Endothelial cell (in vitro differentiated cells): ENCODE data around the gene PPP3CA. TPM values are rescaled to one million over a fixed set of nuclear protein-coding genes. Genes with fewer than 3 reads are reported as not detected.

Source experiments
- DNase-seq: peaks from one replicate; pipeline ENCODE4 v3.0.0; 2021; ENCODE audit warnings: low spot score
- H3K27ac Mint-ChIP-seq: one replicate; pipeline ENCODE4 v1.8.0; 2021; ENCODE audit warnings: mixed read lengths, inconsistent platforms; ENCODE audit not compliant: unreplicated experiment
- H3K27me3 Mint-ChIP-seq: one replicate; pipeline ENCODE4 v1.8.0; 2021; ENCODE audit warnings: mild to moderate bottlenecking, moderate library complexity, mixed read lengths, inconsistent platforms; ENCODE audit not compliant: unreplicated experiment
- H3K36me3 Mint-ChIP-seq: one replicate; pipeline ENCODE4 v1.8.0; 2021; ENCODE audit warnings: mild to moderate bottlenecking, low read depth, mixed read lengths, inconsistent platforms; ENCODE audit not compliant: unreplicated experiment
- H3K4me1 Mint-ChIP-seq: one replicate; pipeline ENCODE4 v1.8.0; 2021; ENCODE audit warnings: mild to moderate bottlenecking, mixed read lengths, inconsistent platforms; ENCODE audit not compliant: unreplicated experiment
- H3K4me3 Mint-ChIP-seq: one replicate; pipeline ENCODE4 v1.8.0; 2021; ENCODE audit warnings: mild to moderate bottlenecking, mixed read lengths, inconsistent platforms; ENCODE audit not compliant: unreplicated experiment
- H3K9me3 Mint-ChIP-seq: one replicate; pipeline ENCODE4 v1.8.0; 2021; ENCODE audit warnings: mixed read lengths, inconsistent platforms; ENCODE audit not compliant: unreplicated experiment
- total RNA-seq: library from RNA; stranded (reverse); fragmentation: NEBNext Ultra II Directional; extraction: Animal tissue kit (Norgen Biotek cat#: 25700); gene quantifications from one replicate; pipeline ENCODE4 v1.2.1, GENCODE V29; 2021; ENCODE audit not compliant: unreplicated experiment
- TF ChIP-seq, protein P1 (sequence below): fragments of 200-600 bp; sonication (generic); IDR thresholded peaks from one replicate; pipeline ENCODE4 v1.5.0; 2021; ENCODE audit warnings: antibody characterized with exemption; ENCODE audit not compliant: unreplicated experiment

The PPP3CA gene
- total RNA-seq, 1 donor from 2014 or later = 60.5 TPM

DNA sequence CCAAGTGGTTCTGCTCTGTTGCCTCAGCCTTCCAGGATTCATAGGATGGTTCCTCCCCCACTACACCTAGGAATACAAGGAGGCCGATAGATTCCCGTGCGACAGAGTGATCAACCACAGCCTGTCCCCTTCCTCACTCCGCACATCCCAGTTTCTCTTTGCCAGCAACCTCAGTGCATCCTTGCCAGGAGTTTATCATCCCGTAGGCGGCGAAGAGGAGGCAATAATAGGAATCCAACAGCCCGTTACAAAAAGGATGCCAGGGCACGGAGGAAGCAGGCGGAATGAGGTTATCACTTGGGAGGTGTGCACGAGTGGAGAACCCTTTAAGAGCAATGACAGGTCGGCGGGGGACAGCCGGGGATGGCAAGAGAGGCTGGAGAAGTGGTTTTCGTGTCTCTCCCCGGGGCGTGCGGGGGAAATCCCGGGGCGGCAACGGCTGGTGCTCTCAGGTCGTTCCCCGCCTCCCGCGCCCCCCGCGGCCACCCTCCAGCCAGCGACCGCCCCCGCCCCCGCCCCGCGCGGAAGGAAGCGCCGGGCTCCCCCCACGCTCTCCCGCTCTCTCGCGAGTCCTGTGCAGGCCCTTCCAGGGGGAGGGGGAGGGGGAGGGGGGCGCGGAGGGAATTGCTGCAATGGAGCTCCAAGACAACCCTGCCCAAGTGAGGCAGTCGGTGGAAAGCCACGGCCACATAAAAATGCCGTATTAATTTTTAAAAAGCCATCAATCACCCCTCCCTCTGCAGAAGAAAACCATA lies 1.6 kb downstream of the PPP3CA start:
- peak overlapping the region; percentile 99 for H3K4me3 Mint-ChIP-seq
- H3K9me3 Mint-ChIP-seq = no peaks in the 10 kb centered on the region
- H3K27ac Mint-ChIP-seq = peak overlapping the region; percentile 89
- H3K27me3 Mint-ChIP-seq = peaks cover 19% of the 10 kb centered on the region
- TF ChIP-seq, protein P1, sequence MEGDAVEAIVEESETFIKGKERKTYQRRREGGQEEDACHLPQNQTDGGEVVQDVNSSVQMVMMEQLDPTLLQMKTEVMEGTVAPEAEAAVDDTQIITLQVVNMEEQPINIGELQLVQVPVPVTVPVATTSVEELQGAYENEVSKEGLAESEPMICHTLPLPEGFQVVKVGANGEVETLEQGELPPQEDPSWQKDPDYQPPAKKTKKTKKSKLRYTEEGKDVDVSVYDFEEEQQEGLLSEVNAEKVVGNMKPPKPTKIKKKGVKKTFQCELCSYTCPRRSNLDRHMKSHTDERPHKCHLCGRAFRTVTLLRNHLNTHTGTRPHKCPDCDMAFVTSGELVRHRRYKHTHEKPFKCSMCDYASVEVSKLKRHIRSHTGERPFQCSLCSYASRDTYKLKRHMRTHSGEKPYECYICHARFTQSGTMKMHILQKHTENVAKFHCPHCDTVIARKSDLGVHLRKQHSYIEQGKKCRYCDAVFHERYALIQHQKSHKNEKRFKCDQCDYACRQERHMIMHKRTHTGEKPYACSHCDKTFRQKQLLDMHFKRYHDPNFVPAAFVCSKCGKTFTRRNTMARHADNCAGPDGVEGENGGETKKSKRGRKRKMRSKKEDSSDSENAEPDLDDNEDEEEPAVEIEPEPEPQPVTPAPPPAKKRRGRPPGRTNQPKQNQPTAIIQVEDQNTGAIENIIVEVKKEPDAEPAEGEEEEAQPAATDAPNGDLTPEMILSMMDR = no peak
- peak; percentile 70 for DNase-seq
- peaks cover 8% of the 10 kb centered on the region for H3K36me3 Mint-ChIP-seq
- peaks cover 23% of the 10 kb centered on the region for H3K4me1 Mint-ChIP-seq

DNA sequence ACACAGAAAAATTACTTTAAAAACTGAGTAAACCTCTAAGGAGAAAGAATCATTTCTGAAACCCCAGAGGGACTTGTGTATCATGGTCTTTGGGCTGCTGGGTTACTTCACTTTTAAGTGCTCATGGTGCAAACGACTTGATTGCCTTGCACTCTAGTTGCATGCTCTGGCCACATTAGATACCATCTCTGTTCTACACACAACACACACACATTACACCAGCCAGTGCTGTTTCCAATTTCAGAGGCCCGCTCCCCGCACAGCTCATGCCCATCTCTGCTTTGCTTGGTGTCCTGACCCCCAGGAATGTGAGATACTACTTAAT lies 2.1 kb downstream of the PPP3CA start:
- peaks cover 8% of the 10 kb centered on the region for H3K36me3 Mint-ChIP-seq
- peaks cover 23% of the 10 kb centered on the region for H3K4me1 Mint-ChIP-seq
- peaks cover 19% of the 10 kb centered on the region for H3K27me3 Mint-ChIP-seq
- H3K27ac Mint-ChIP-seq = peak overlapping the region; percentile 89
- H3K4me3 Mint-ChIP-seq = peak overlapping the region; percentile 99
- no peaks in the 10 kb centered on the region for H3K9me3 Mint-ChIP-seq
- DNase-seq = peak; percentile 14
- TF ChIP-seq, protein P1 = no peak

DNA sequence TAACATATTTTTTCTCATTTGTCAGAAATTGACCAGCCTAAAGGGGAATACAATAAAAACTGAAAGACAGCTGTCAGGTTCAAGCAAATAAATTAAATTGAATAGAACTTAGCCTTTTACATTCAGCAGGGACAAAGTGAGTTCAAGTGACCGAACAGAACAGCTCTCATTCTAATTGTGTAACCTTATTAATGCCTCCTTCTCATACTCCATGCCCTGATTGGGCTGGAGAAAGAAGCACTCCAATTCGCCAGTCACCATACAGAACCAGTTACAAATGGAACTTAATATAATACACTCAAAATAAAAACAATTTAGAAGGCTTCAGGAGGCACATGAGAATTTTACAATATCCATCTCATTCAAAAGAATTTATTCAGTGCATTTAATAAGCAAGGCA lies 8.0 kb downstream of the PPP3CA start:
- TF ChIP-seq, protein P1 = no peak
- Mint-ChIP-seq H3K4me1 (peaks cover 5% of the 10 kb centered on the region), H3K4me3 (no peak overlapping the region), H3K27ac (no peak overlapping the region), H3K9me3 (no peaks in the 10 kb centered on the region), H3K27me3 (no peaks in the 10 kb centered on the region), H3K36me3 (no peaks in the 10 kb centered on the region)
- no peak for DNase-seq

DNA sequence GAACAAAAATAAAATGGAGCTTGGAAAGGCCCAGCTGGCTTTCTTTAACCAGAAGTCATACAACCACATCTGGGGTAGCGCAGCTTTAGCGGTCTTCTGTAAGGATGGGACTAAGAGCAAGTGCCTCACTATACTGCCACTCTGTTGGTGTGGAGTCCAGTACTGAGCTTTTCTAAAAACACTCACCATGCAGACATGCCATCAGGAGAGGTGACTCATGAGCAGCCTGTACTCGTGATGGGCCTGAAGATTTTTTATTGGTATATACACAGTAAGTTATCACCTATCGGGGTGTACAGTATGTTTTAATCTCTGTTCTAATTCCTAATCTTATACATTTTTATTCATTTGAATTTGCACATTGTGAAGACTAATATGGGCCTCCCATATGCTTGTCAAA lies 9.6 kb downstream of the PPP3CA start:
- Mint-ChIP-seq H3K4me1 (peaks cover 5% of the 10 kb centered on the region), H3K27me3 (no peaks in the 10 kb centered on the region), H3K9me3 (no peaks in the 10 kb centered on the region), H3K36me3 (no peaks in the 10 kb centered on the region), H3K27ac (no peak overlapping the region), H3K4me3 (no peak overlapping the region)
- DNase-seq = no peak
- TF ChIP-seq, protein P1 = no peak

DNA sequence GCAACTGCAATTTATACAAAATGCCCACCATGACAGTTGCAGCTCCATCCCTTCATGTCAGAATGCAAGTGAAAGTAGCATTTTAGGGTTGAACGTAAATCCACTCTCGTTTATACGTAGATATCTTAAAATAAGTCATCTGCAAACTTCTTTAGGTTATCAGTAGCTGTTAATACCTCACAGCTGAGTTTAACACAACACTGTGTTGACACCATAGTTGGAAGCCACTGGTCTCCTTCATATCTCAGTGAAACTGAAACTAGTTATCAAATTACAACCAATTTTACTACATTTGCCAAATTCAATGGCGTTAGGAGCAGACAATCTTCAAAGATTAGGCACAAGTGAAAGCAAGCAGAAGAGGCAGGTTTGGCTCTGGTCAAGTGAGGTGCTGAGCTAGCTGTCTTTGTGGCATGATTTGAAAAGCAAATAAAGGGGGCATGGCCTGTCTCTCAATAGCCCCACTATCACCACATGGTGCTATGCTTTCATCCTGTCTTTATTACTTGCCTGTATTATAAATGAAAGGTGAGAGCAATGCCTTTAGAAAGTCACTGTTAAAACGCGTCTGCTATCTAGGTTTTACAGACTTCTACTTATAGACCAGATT lies 12.3 kb downstream of the PPP3CA start:
- H3K4me1 Mint-ChIP-seq = peaks cover 5% of the 10 kb centered on the region
- no peak overlapping the region for H3K4me3 Mint-ChIP-seq
- no peaks in the 10 kb centered on the region for H3K27me3 Mint-ChIP-seq
- H3K36me3 Mint-ChIP-seq = no peaks in the 10 kb centered on the region
- TF ChIP-seq, protein P1 = no peak
- no peak for DNase-seq
- H3K9me3 Mint-ChIP-seq = no peaks in the 10 kb centered on the region
- H3K27ac Mint-ChIP-seq = no peak overlapping the region
